Glomerular visceral epithelial cell (primary cell): Measurements from ENCODE around the gene MRPL4.
"Not testable (repeated sequence)": the region's sequence is repeated elsewhere in the genome, so short reads cannot be mapped to it uniquely, and the experiment has no call there.

Experiments
- DNase-seq: peaks from one replicate; pipeline ENCODE4 v3.0.0-alpha.2; 2016; ENCODE audit errors: extremely low spot score

The MRPL4 gene

DNA sequence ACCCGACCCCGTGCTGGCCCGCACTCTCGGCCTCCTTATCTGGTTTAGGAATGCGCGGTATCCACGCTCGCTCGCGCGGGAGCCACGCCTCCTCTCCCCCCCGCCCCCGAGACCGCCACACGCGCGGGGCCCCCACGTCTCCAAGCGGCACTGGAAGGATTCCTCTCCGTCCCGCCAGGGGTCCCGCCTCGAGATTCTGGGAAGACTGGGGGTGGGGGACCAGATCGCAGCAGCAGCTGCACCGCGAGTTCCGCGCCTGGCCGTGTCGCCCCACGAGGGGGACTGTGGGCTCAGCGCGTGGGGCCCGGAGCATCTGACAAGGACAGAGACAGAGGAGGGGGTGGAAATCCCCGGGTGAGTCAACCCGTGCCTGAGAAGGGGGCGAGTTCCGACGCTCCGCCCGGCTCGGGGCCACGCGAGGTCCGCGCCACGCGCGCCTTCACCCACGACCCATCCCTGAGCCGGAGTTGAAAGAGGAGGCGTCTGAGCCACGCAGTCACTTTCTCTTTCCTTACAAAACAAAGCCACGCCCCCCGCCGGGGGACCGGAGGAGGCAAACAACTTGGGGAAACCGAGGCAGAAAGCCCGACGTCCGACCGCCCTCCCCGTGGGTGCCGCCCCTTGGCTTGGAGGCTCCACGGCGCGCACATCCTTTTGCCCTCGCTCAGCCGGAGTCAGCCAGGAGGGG, 21.7 kb upstream of the MRPL4 start:
- no peak for DNase-seq

DNA sequence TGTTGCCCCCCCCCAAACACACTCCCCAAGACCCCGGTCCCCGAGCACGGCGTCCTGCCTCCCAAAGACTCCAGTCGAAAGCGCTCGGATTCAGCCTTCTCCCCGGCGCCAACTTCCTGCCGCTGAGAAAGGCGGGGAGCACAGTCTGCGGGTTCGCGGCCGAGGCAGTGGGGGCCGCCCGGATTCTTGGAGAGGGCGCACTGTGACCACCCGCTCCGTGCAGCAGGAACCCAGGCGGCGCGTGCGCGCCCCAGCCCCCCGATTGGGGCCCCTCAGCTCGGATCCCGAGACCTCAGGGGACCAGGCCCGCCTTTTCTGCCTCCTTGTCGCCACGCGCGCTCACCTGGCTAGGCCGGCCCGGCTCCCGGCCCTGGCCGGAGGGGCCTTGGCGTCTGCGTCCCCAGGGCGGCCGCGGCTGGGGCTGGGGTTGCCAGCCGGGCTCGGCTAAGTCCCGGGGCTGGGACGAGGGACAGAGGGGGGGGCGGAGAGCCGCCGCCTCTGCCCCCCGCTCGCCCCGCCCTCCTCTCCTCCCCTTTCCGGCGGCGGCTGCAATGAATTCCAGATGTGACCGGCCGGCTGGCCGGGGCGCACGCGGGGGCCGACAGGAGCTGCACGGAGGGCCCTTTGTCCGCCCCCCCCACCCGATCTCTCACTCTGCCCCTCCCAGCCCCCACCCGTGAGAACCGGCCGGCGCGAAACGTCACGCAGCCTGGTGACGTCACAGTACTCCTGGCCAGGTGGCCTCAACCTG, 21.0 kb upstream of the MRPL4 start, which contains the start of gene S1PR2:
S1PR2 (minus strand) TSS at position 471 of the 751 bp plus-strand sequence. CDS start 6,426 bp downstream, outside the sequence.
- peak; percentile 78 for DNase-seq

DNA sequence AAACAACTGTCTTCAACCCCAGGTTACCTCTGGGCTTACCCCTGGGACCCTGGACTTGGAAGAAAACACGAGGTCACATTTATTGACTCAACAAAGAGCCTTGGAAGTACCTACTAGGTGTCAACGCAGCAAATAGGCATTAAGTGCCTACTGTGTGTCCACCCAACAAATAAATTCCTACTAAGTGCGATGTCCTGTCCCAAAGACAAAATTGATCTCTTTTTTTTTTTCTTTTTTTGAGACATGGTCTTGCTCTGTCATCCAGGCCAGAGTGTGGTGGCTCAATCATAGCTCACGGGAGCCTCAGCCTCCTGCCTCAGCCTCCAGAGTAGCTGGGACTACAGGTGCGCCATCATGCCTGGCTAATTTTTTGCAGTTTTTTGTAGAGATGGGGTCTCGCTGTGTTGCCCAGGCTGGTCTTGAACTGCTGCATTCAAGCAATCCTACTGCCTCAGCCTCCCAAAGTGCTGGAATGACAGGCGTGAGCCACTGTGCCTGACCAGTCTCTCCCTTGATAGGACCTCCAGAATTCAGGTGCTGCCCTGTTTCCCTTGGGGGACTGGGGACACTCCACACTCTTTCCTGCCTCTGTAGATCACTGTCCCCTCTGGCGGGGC, 20.3 kb upstream of the MRPL4 start:
- no peak for DNase-seq

DNA sequence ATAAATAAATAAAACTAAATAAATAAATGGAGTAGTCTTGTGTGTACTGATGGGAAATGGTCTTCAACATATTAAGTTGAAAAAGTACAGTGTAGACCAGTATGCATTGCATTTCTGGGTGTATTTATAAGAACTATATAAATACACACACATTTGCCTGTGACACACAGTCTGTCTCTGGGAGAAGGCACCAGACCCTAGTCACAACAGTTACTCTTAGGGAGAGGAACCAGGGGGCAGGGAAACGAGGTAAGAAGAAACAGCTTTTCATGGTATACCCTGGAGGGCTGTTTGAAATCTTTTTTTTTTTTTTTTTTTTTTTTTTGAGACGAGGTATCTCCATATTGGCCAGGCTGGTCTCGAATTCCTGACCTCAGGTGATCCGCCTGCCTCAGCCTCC, 18.1 kb upstream of the MRPL4 start:
- no peak for DNase-seq

DNA sequence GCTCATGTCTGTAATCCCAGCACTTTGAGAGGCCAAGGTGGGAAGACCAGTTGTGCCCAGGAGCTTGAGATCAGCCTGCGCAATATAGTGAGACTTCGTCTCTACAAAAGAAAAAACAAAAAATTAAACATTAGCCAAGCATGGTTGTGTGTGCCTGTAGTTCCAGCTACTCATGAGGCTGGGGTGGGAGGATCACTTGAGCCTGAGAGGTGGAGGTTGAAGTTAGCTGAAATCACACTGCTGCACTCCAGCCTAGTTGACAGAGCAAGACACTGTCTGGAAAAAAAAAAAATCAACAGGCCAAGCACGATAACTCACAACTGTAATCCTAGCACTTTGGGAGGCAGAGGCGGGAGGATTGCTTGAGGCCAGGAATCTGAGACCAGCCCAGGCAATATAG, 17.0 kb upstream of the MRPL4 start:
- no peak for DNase-seq

DNA sequence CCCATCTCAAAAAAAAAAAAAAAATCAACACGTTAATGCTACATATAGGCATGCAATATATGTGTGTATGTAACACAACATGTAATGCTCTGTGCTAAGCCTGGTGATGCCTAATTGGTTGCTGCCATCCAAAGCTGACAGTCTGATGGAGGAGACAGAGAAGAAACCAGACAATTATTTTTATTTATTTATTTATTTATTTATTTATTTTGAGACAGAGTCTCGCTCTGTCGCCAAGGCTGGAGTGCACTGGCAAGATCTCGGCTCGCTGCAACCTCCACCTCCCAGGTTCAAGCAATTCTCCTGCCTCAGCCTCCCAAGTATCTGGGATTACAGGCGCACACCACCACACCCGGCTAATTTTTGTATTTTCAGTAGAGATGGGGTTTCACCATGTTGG, 16.6 kb upstream of the MRPL4 start:
- not testable (repeated sequence) for DNase-seq

DNA sequence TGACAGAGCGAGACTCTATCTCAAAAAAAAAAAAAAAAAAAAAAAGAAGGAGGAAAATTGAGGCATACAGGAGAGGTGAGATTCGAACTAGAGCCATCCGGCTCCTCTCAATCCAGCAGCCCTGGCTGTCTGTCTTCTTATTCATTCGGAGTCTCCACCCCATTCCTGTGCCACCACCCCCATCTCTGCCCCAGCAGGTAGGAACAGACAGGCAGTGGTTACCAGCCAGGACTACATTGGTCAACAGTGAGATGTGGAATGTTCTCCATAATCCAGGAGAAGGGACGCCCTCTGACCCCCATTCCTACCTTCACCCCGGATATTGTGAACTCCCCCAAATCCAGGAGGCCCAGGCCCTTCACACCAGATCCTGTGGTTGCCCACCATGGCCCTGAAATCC, 14.3 kb upstream of the MRPL4 start:
- DNase-seq: no peak

DNA sequence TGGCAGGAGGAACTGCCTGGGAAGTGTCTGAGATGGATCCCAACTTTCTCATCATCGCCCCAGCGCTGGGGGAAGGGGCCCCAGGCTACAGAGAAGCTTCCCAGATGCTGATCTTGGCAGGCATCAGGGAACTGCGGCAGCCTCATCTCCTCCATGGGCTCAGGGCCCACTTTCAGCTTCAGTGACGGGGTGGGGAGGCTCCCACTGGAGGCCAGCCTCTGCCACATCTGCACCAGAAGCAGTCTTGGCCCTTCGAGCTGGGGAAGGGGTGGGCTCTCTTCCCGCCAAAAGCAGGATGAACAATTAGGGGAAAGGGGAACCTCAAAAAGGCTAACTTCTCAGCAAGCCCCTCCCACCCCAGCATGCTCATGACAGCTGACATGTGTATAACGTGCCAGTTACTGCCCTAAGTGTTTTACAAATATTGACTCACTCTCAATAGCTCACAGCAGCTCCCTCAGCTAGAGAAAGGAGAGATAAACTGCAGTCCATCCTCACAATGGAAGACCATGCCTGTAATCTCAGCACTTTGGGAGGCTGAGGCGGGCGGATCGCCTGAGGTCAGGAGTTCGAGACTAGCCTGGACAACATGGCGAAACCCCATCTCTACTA, 13.7 kb upstream of the MRPL4 start:
- DNase-seq: no peak

DNA sequence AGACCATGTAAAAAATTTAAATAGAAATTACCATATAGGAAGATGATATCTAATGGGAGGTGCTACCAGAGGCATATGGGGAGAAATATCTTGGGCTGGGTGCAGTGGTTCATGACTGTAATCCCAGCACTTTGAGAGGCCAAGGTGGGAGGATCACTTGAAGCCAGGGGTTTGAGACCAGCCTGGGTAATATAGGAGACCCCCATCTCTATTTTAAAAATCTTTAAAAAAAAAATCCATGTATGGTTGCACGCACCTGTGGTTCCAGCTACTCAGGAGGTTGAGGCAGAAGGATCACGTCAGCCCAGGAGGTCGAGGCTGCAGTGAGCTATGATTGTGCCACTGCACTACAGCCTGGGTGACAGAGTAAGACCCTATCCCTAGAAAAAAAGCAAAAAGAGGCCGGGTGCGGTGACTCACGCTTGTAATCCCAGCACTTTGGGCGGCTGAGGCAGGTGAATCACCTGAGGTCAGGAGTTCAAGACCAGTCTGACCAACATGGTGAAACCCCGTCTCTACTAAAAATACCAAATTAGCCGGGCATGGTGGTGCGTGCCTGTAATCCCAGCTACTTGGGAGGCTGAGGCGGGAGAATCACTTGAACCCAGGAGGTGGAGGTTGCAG, 10.1 kb upstream of the MRPL4 start:
- not testable (repeated sequence) for DNase-seq

DNA sequence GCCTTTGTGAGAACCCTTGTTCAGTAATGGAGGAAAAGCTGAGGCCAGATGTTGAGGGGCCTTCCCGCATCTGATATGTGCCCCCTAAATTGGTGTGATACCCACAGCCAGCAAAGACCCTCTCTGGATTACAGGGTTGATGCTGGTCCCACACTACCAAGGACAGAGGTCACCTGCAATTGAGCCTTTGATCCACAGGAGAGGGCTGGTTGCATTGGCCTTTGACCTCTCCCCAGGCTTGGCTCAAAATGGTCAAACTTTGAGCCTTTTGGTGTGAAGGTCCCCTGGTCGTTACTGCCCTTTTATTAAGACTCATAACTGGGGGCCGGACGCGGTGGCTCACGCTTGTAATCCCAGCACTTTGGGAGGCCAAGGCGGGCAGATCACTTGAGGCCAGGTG, 8.4 kb upstream of the MRPL4 start:
- no peak for DNase-seq

DNA sequence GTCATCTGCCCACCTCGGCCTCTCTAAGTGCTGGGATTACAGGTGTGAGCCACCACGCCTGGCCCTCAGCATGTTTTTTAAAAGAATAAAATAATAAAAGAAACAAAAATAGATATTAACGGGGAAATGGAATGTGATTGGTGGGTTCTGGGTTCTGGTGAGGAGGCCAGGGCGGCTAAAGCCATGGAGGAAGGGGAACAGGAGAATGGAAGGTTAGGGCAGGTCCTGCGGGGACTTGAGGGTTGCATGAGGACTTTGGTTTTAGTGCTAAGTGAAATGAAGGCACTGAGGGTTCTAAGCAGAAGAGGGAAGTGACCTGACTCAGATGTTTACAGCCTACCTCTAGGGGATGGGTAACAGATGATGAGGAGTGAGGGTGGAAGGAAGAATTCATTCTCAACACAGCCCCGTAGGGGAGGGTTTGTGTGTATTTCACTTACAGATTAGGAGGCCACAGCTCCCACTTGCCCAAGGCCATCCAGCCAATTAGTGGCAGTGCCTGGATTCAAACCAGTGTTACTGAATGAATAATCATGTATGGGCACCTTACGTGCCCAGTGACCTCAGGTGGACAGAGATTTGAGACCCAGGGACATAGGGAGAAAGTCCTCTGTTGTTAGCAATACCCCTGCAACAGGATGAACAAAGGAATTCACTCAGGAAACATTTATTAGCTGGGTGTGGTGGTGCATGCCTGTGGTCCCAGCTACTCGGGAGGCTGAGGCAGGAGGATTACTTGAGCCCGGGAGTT, 6.7 kb upstream of the MRPL4 start:
- no peak for DNase-seq

DNA sequence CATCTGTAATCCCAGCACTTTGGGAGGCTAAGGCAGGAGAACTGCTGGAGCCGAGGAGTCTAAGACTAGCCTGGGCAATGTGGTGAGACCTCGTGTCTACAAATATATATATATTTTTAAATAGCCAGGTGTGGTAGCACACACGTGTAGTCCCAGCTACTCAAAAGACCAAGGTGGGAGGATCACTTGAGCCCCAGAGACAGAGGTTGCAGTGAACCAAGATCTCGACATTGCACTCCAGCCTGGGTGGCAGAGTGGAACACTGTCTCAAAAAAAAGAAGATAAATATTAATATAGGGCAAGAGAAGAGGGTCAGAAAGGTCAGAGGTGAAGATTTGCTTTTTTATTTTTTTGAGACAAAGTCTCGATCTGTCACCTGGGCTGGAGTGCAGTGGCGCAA, 5.5 kb upstream of the MRPL4 start:
- no peak for DNase-seq

DNA sequence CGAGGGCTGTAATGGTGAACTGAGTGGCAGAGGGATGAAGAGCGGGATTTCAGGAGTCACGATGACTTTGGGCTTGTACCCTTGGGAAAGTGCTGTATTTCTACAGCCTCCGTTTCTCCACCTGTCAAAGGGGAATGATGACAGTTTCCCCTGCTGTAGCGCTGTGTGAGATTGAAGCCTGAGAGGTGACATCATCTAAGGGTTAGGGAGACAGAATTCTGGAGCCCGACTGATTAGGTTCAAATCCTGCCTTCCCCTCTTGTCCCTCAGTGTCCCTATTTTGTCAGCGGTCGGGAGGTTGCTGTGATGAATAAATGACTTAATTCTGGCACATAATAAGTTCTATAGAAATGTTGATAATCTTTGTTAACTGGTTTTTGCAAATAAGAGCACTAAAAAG, 693 bp downstream of the MRPL4 start:
- no peak for DNase-seq

DNA sequence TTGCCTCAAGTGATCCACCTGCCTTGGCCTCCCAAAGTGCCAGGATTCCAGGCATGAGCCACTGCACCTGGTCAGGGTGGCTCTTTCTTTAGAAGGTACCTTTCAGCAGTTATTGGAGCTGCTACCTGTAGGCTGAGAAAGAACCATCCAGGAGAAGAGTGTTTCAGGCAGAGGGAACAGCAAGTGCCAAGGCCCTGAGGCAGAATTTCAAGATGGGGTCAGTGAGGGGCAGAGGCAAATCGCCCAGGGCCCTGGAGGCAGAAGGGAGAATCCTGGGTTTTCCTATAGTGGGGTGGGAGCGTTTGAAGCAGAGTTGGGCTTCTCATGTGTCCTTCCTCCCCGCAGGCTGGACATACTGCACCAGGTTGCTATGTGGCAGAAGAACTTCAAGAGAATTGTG, 2.2 kb downstream of the MRPL4 start:
- no peak for DNase-seq

DNA sequence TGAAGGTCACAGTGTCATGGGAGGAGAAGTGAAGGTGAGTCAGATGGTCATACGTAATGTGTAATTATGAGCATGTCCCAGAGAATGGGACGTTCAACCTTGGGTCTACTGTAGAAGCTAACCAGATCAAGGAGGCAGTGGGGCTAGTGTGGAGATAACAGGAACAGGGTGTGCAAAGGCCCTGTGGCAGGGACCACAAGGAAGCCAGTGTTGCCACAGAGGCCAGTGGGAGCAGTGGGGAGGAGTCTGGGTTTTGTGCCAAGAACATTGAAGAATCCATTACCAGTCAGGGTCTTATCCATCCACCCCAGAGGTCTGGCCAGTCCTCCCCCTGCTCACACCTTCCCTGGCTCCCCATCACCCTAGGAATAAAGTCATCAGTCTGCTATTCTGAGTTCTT, 3.3 kb downstream of the MRPL4 start:
- DNase-seq: no peak

DNA sequence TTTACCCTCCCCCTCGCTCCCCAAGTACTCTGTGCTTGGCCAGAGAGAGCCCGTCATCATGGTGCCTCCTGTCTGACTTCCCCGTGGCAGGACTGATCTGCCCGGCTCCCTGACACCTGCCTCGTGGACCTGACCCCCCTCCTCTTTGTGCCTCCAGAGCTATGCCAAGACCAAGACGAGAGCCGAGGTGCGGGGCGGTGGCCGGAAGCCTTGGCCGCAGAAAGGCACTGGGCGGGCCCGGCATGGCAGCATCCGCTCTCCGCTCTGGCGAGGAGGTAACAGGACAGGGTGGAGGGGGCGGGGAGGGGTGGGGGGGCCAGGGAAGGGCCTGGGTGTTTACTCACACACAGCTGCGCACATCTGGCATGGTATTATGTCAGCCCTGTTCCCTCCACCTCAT, 4.5 kb downstream of the MRPL4 start:
- DNase-seq: no peak

DNA sequence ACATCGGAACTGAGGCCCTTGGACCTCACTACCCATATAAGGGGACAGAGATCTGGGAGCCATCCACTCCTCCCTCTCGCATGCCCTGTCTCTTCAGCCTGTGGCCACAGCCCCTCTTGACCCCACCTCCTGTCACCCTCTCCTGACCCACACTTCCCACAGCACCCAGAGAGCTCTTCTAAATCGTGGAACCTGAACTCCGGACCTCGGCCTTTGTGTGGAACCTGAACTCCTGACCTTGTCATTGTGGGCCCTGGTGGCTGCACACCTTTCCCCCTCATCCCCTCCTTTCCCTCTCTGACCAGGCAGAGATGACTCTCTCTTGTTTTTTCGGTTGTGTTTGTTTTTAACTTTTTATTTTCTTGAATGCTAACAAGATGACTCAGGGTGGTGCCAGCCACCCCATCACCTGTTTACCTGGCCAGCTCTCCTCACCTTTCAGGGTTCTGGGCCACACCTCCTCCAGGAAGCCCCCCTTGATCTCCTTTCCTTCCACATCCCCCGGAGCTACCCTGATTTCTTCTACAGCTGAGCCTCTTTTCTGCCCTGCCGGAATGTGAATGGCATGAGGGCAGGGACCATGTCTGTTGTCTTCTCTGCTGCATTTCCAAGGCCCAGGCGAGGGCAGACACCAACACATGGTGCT, 5.1 kb downstream of the MRPL4 start:
- DNase-seq: no peak

DNA sequence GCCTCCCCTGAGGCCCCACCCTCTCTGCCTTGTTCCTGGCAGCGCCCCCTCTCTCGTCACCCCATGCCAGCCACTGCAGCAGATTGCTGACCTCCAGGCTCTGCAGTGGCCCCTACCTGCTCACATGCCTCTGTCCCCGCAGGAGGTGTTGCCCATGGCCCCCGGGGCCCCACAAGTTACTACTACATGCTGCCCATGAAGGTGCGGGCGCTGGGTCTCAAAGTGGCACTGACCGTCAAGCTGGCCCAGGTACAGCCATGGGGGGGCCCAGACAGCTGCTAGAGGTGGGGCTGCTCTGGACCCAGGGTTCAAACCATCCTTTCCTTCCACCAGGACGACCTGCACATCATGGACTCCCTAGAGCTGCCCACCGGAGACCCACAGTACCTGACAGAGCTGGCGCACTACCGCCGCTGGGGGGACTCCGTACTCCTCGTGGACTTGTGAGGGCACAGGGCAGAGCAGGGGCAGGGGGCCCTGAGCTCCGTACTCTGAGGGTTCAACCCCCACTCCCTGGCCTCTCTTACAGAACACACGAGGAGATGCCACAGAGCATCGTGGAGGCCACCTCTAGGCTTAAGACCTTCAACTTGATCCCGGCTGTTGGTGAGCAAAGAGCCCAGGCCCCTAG, 6.2 kb downstream of the MRPL4 start:
- DNase-seq: no peak

DNA sequence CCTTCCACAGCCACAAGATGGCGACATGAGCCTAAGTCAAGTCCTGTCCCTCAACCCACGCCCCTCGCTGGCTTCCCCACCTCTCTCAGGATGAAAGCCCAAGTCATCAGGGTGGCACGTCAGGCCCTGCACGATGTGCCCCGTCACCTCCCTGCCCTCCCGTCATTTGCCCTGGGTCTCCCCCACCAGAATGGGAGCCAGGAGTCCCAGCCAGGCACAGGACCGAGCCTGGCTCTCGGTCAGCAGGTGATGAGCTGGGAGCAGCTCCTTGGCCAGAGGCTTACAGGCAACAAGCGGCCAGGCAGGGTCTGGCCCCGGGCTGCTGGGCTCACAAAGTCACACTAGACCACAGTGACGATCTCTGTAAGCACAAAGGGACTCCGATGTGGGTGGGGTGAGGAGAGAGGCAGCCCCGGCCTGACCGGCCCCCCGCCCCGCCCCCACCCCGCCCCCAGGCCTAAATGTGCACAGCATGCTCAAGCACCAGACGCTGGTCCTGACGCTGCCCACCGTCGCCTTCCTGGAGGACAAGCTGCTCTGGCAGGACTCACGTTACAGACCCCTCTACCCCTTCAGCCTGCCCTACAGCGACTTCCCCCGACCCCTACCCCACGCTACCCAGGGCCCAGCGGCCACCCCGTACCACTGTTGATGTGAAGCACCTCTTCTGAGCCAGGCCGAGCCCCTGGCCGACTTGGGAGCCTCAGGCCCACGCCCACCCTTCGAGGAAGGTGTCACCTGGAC, 7.3 kb downstream of the MRPL4 start:
- peak; percentile 87 for DNase-seq

DNA sequence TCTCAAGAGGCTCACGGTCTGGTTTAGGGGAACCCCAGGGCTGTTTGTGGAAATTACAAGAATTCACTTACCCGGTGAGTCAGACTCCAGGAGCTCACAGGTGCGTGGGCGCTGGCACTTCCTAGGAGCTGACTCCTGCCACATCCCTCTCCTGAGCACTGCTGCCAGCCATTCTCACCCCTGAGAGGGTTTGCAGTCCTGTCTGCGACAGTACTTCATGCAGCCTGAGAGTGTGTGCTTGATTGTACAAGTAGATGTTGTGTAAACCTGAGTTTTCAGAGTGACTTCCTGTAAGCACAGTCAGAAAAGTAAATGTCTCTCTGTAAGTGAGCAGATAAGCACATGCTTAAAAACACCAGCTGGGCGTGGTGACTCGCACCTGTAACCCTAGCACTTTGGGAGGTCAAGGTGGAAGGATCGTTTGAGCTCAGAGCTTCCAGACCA, 8.1 kb downstream of the MRPL4 start:
- peak; percentile 59 for DNase-seq
